HG03432 (cell line): Measurements from ENCODE around the gene GRIK2.

Source experiments
- ATAC-seq: cut with Tn5 transposase; IDR thresholded peaks from one replicate; pipeline ENCODE4 v1.9.1; 2021; ENCODE audit warnings: mild to moderate bottlenecking, moderate library complexity; ENCODE audit not compliant: unreplicated experiment

Gene GRIK2

DNA sequence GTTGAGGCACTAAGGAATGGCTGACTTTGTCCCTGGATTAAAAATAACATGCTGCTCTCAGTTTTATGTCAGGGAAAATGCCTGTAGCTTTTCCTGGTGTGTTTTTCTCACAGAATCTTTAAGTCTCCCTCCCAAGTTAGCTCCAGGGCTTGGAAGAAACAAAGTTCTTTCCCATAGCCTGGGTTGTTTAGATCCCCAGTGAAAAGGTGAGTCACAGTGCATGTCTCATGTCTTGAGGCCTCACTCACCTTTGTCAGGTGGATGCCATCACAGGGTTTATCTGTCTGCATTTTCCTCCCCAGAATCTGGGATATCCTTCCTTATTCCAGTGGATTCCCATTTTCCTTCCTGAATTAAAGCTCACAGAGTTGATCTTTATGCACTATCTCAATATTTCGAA is 722.4 kb downstream of the GRIK2 start:
- ATAC-seq = no peak

GRCh38 chr6:102118034-102118433 is 724.5 kb downstream of the GRIK2 start:
- ATAC-seq = no peak
